ENCODE measurements around the gene TIMM13.
"Not testable (repeated sequence)": the region's sequence is repeated elsewhere in the genome, so short reads cannot be mapped to it uniquely, and the experiment has no call there.

TIMM13 gene

GRCh38 chr19:2429917-2430535 lies 2.6 kb upstream of the TIMM13 start:
- DNase-seq, result no peak

- no peak for DNase-seq
These were observed 1.6 kb upstream of the TIMM13 start for GRCh38 chr19:2428756-2429711.

GRCh38 chr19:2428321-2428690 lies 920 bp upstream of the TIMM13 start:
- DNase-seq, result no peak

DNA sequence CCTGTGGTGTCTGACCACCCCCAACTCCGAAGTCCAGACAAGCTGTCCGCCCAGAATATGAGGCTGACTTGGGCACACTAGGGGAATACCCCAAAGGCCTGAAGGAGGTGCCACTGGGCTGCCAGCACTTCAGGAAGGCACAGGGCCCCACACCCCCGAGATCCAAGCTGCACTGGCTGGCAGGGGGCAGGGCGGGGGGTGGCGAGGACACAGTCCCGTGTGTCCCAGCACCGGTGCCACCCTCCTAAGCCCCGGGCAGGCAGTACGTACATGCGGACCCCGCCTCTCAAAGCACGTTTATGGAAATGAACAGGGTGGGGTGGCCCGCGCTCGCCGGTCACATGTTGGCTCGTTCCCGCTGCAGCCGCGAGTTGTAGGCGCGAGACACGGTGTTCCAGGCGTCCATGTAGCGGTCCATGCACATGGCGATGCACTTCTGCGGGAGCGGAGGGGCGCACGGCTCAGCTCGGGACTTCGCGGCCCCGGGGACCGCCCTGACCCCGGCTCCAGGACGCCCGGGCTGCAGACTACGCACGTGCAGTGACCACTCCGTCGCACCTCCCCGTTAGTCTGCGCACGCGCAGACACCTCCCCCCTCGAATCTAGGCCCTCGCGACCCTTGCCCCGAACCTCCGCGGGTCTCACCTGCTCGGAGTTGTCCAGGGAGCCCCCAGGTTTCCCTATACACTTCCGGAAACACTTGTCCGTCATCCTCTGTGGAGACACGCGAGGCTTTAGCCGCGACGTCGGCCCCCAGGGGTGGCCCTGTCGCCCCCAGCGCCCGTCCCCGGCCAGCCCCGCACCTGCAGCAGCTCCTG lies 566 bp downstream of the TIMM13 start:
- peak; percentile 20 to 32 for DNase-seq

- no peak for DNase-seq
These were observed 1.5 kb downstream of the TIMM13 start for GRCh38 chr19:2425622-2426581.

DNA sequence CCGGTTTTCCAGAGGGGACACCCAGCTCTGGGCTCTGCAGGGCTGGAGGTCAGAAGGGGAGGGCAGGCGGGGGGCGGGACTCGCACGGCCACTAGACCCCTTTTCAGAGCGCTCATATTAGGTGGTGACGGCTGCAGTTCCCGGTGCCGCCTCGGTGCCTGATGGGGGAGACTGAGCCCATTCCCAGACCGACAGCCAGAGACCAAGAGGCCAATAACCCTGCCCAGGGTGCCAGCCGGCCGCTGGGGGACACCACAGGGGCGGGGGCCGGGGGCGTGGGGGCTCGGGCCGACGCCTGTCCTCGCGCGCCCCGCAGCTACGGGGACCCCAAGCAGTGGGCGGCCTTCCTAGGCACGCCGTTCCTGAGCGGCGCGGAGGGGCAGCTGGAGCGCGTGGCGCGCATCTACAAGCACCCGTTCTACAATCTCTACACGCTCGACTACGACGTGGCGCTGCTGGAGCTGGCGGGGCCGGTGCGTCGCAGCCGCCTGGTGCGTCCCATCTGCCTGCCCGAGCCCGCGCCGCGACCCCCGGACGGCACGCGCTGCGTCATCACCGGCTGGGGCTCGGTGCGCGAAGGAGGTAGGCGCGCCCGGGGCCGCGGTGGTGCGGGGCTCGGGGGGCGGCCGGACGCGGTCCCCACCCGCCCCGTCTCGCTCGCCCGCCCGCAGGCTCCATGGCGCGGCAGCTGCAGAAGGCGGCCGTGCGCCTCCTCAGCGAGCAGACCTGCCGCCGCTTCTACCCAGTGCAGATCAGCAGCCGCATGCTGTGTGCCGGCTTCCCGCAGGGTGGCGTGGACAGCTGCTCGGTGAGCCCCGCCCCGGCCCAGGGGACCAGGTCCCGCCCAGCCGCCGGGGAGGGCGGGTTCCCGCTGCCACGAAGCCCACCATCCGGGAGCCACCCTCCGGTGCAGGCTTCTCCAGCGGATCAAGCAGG lies 2.4 kb downstream of the TIMM13 start:
- DNase-seq, result no peak

DNA sequence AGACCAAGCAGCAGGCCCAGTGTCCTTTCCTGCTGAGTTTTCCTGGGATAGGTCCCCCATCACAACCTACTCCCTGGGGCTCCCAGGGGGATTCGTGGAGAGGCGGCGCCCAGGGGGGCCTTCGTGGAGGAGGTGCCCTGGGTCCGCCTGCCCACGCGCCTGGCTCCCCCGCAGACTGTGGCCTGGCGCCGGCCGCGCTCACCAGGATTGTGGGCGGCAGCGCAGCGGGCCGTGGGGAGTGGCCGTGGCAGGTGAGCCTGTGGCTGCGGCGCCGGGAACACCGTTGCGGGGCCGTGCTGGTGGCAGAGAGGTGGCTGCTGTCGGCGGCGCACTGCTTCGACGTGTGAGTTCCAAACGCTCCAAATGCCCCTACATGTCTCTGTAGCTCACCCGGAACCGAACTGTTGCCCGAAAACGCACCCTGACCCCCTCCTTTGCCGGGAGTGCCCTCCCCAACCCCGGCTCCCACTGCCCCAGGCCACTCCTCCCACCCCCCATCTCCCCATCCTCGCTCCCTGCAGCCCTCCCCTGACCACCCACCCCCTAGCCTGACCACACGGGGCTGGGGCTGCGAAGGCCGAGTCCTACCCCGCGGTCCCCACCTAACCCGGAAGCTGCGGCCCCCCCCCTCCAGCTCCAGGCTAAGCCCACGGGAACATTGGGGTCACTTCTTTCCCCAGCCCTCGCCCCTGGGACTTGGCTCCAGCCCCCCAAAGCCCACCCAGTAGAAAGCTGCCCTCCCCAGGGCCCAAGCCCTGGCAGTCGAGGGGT lies 3.3 kb downstream of the TIMM13 start:
- no peak for DNase-seq

DNA sequence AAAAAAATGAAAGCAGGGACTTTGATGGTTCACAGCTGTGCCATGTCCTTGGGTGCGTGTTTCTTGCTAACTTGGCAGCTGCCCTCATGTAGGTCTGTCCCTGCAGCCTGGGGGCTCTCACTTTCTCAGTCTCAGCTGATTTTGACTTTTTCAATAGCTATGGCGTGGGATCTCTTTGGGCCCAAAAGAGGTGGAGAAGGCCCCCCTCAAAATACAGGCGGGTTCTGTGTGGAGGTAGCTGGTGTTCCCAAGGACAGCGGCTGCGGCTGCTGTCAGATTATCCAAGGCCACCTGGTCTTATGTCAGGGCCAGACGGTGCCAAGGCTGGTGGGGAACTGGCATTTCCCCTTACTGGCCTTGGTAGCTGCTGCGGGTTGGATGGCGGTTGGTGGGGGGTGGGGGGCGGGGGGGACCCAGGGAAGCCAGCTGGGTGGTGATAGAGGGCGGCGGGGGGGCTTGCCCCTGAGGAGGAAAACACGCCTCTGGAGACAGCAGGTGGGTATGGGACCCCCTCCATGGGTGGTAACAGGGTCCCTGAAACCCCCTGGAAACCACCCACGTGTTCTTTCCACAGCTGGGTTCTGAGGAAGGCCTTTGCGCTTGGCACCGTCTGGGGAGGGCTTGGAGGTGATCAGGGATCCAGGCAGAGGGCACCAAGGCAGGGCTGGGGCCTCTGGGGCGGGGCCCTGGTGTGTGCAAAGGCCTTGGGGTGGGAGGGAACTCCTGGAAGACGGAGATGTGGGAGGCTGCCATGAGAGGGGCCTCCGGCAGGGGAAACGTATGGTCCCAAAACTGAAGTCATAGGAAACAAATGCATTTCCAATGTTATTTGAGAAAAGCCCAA lies 4.1 kb downstream of the TIMM13 start:
- DNase-seq, result no peak

DNA sequence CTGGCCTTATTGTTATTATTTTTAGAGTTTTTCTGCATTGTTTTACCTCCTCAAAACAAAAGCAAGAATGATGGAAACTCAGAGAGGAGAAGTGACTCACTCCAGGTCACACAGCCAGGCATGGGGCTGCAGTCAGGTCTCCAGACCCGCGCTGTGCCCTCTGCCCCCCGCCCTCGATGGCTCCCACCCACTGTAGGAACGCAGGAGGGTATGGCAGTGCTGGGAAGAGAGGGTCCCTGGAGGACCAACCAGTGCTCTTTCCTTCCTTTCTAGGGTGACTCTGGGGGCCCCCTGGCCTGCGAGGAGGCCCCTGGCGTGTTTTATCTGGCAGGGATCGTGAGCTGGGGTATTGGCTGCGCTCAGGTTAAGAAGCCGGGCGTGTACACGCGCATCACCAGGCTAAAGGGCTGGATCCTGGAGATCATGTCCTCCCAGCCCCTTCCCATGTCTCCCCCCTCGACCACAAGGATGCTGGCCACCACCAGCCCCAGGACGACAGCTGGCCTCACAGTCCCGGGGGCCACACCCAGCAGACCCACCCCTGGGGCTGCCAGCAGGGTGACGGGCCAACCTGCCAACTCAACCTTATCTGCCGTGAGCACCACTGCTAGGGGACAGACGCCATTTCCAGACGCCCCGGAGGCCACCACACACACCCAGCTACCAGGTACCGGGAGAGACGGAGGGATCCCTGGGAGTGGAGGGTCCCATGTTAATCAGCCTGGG lies 5.6 kb downstream of the TIMM13 start:
- no peak for DNase-seq

- DNase-seq, result no peak
These were observed 6.9 kb downstream of the TIMM13 start for GRCh38 chr19:2420490-2420889.

- no peak for DNase-seq
These were observed 7.6 kb downstream of the TIMM13 start for GRCh38 chr19:2419754-2420153.

DNA sequence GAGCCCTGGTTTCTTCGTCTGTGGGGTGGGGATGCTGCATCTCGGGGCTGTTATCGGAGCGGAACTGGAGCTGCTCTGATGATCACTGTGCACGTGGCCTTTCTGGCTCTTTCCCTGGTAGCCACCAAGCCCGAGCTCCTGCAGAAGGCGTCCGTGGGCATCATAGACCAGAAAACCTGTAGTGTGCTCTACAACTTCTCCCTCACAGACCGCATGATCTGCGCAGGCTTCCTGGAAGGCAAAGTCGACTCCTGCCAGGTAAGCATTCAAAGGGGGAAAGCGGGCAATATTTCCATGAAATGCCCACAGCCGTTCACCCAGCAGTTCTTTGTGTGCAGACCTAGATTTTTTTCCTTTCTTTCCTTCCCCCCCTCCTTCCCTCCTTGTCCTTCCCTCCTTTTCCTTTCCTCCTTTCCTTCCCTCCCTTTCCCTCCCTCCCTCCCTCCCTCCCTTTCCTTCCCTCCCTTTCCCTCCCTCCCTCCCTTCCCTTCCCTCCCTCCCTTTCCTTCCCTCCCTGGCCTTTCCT lies 9.4 kb downstream of the TIMM13 start:
- no peak for DNase-seq

- DNase-seq, result not testable (repeated sequence)
These were observed 9.9 kb downstream of the TIMM13 start for GRCh38 chr19:2417436-2417835.

- no peak for DNase-seq
These were observed 10.9 kb downstream of the TIMM13 start for GRCh38 chr19:2416321-2417097.

GRCh38 chr19:2415973-2416319 lies 11.4 kb downstream of the TIMM13 start:
- DNase-seq, result no peak

DNA sequence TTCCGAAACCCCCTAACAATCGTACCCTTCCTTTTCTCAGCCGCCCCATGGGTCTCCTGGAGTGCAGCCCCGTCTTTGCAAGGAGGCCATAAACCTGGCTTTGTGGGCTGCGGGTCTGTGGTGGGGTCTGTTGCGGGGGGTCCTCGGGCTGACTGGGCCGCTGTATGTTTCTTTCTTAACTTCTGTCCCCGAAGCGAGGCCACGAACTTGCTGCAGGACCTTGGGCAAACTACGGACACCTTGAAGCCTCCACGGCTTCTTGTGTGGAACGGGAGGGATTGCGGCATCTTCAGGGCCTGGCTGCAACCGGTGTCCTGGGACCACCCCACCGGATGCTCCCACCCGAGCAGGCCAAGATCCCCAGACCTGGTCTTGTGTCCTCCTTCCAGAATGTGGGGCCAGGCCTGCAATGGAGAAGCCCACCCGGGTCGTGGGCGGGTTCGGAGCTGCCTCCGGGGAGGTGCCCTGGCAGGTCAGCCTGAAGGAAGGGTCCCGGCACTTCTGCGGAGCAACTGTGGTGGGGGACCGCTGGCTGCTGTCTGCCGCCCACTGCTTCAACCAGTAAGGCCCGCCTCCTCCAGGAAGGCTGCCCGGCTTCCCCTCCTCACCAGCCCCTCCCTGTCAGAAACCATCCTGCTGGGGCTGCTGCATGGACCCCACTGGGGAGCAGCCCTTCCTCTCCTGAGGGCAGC lies 12.0 kb downstream of the TIMM13 start:
- DNase-seq, result no peak

GRCh38 chr19:2413629-2414028 lies 13.8 kb downstream of the TIMM13 start:
- no peak for DNase-seq

All from activated CD4-positive, alpha-beta T cell treated with anti-CD3 and anti-CD28 coated beads, Interleukin-2, amount 50 U/mL, for 4 hours (primary cell).